Upper lobe of left lung (tissue), 6 donors: Measurements from ENCODE around the gene MBNL2. TPM values are rescaled to one million over a fixed set of nuclear protein-coding genes. Genes with fewer than 3 reads are reported as not detected.

Source experiments
- ATAC-seq, 2 donors: fragments of 200-7000 bp; cut with Tn5 transposase; one replicate each; pipeline ENCODE4 v1.9.1; 2022; ENCODE audit warnings: mild to moderate bottlenecking in 2 of 2, moderate library complexity in 2 of 2; ENCODE audit not compliant: low FRiP score in 2 of 2
- DNase-seq, 2 donors: peaks; one replicate each; pipeline ENCODE4 v3.0.0-alpha.2; 2019 to 2020
- H3K27ac ChIP-seq, 4 donors: fragments of 200-600 bp; sonication (generic); one replicate each; pipeline ENCODE4 v1.5.1; 2016 to 2019
- H3K27me3 ChIP-seq, 4 donors: fragments of 200-600 bp; sonication (generic); one replicate each; pipeline ENCODE4 v1.5.1; 2017 to 2019
- H3K36me3 ChIP-seq, 4 donors: fragments of 200-600 bp; sonication (generic); one replicate each; pipeline ENCODE4 v1.5.1; 2016 to 2019
- H3K4me1 ChIP-seq, 4 donors: fragments of 200-600 bp; sonication (generic); one replicate each; pipeline ENCODE4 v1.5.1; 2018 to 2019
- H3K4me3 ChIP-seq, 4 donors: fragments of 200-600 bp; sonication (generic); one replicate each; pipeline ENCODE4 v1.5.1; 2017 to 2019; ENCODE audit warnings: mild to moderate bottlenecking in 2 of 4, moderate library complexity in 1 of 4
- H3K9me3 ChIP-seq, 4 donors: fragments of 200-600 bp; sonication (generic); one replicate each; pipeline ENCODE4 v1.5.1; 2018 to 2019
- CTCF ChIP-seq, 6 experiments: fragments of 450-650 bp in 4 of 6; fragments of 200-600 bp in 2 of 6; sonication (generic) in 2 of 6; IDR thresholded peaks; one replicate each; pipeline ENCODE4 v1.5.1; 2016 to 2019; ENCODE audit warnings: antibody characterized with exemption in 6 of 6
- EP300 ChIP-seq, 4 donors: sonication (generic); formaldehyde crosslinking; IDR thresholded peaks; one replicate each; pipeline ENCODE4 v1.5.1; 2017; ENCODE audit warnings: antibody characterized with exemption in 4 of 4, control low read depth in 2 of 4
- POLR2A ChIP-seq, 4 donors: fragments of 450-650 bp; IDR thresholded peaks; one replicate each; pipeline ENCODE4 v1.5.1; 2016 to 2017; ENCODE audit warnings: antibody characterized with exemption in 4 of 4, mild to moderate bottlenecking in 2 of 4
- POLR2AphosphoS5 ChIP-seq, 2 donors: sonication (generic); formaldehyde crosslinking; IDR thresholded peaks; one replicate each; pipeline ENCODE4 v1.5.1; 2017; ENCODE audit warnings: antibody characterized with exemption in 2 of 2
- WGBS, 2 donors: methylation state at CpG; one replicate each; pipeline ENCODE4 v1.1.5; 2017 to 2018; 5-methylcytosine and 5-hydroxymethylcytosine counted together
- total RNA-seq, 6 donors: library from RNA; depleted of rRNA in 4 of 6; stranded (reverse); fragments of >200 nt in 4 of 6; gene quantifications; one replicate each; pipeline versions ENCODE4 v1.1.0 to v1.2.1, GENCODE V29; 2016 to 2021
- donor health status: DM: no; HTN: no; CAD: no; lungs with moderate emphysema.
- donor health status: DM: no; HTN: yes; CAD: no; lungs with severe emphysema.

Gene MBNL2
- total RNA-seq, 6 donors from 2014 or later: 40.9 to 78.4 (median 51.3) TPM

DNA sequence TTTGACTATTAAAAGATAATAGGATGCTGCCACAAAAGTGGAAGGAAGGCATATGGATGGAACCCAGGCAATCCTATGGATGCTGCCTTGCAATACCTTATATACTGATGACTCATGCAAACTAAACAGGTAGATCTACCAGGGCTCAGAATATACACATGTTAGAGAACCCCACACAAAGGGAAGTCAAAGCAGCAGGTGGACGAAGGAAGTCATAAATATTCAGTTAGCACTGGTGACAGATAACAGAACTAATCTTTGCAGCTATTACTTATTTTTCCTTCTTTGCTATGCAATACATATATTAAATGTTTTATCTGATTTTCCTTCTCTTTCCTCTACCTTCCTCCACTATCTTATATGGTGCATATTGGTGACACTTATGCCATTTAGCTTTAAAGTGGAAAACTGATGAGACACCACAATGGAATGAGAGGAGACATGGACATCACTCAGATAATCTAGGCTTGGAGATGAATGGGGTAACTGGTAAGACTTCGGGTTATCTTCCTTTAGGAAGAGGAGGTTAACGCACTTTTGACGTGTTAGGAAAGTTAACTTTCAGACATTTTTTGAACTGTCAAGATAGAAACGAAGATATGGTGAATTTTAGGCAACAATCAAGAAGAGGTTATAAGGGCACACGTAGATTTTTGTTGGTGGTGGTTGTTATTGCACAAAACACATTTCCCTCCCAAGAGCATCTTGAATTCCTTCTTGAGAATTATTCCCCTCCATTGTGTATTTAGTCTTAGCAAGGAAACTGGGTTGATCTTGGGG is 39.8 kb upstream of the MBNL2 start:
- H3K36me3 ChIP-seq: no peaks in the 10 kb centered on the region
- 83 to 84% methylated on average over 6 of the region's 6 CpGs for WGBS, 2 donors
- no peak overlapping the region for H3K4me3 ChIP-seq
- ATAC-seq (no peak), DNase-seq (no peak)
- no peaks in the 10 kb centered on the region for H3K27me3 ChIP-seq
- no peak overlapping the region for H3K27ac ChIP-seq
- TF ChIP-seq CTCF (IDR thresholded peaks at IDR 0.05): no peak
- TF ChIP-seq POLR2A (IDR thresholded peaks at IDR 0.05): no peak
- no peaks in the 10 kb centered on the region for H3K4me1 ChIP-seq
- H3K9me3 ChIP-seq: no peaks in the 10 kb centered on the region

DNA sequence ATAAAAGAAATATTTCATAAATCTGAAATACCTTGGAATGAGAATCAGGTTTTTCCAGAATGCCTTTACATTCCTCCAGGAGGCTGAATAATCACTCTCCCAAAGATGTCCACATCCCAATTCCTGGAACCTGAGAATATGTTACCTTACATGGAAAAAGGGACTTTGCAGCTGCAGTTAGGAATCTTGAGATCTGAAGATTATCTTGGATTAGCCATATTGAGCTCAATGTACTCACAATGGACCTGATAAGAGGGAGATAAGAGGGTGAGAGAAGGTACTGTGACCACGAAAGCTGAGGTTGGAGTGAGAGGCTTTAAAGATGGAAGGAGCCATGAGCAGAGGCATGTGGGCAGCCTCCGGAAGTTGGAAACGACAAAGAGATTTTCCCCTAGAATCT is 36.8 kb upstream of the MBNL2 start:
- WGBS, 2 donors: 87 to 88% methylated on average over 3 of the region's 3 CpGs
- no peak overlapping the region for H3K4me3 ChIP-seq
- no peaks in the 10 kb centered on the region for H3K27me3 ChIP-seq
- no peaks in the 10 kb centered on the region for H3K9me3 ChIP-seq
- TF ChIP-seq POLR2AphosphoS5 (IDR thresholded peaks at IDR 0.05) (no peak), CTCF (IDR thresholded peaks at IDR 0.05) (no peak), POLR2A (IDR thresholded peaks at IDR 0.05) (no peak), EP300 (IDR thresholded peaks at IDR 0.05) (no peak)
- no peak overlapping the region for H3K27ac ChIP-seq
- no peak for ATAC-seq
- H3K36me3 ChIP-seq: no peaks in the 10 kb centered on the region
- no peak for DNase-seq
- peaks cover 0 to 7% (median 0%) of the 10 kb centered on the region in 4 donors for H3K4me1 ChIP-seq

DNA sequence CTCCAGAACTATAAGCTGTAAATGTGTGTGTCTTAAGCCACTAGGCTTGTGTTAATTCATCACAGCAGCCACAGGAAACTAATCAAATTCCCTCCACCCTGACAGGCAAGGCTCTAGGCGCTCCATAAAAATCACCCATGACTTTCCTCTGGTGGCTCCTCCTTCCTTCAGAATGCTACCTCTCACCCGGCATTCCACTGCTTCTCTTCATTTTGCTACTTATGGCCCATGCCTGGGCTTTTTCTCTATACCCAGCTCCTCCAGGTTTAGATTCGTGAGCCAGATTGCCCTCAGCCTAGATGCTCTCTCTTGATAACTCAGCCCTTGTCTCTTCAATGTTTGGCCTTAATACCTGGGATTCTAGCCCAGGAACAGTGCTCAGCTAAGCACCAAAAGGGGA is 36.4 kb upstream of the MBNL2 start:
- H3K36me3 ChIP-seq: no peaks in the 10 kb centered on the region
- no peaks in the 10 kb centered on the region for H3K27me3 ChIP-seq
- ATAC-seq (no peak), DNase-seq (no peak)
- H3K4me3 ChIP-seq: no peak overlapping the region
- H3K4me1 ChIP-seq: peaks cover 0 to 7% (median 0%) of the 10 kb centered on the region in 4 donors
- 90 to 95% methylated on average over 3 of the region's 3 CpGs for whole genome bisulfite sequencing, 2 donors
- H3K27ac ChIP-seq: no peak overlapping the region
- no peak for TF ChIP-seq EP300 (IDR thresholded peaks at IDR 0.05)
- TF ChIP-seq CTCF (IDR thresholded peaks at IDR 0.05): no peak
- TF ChIP-seq POLR2AphosphoS5 (IDR thresholded peaks at IDR 0.05): no peak
- no peak for TF ChIP-seq POLR2A (IDR thresholded peaks at IDR 0.05)
- no peaks in the 10 kb centered on the region for H3K9me3 ChIP-seq

- peaks cover 0 to 15% (median 11%) of the 10 kb centered on the region in 4 donors for H3K4me1 ChIP-seq
- no peaks in the 10 kb centered on the region for H3K27me3 ChIP-seq
- ATAC-seq: no peak
- H3K9me3 ChIP-seq: no peaks in the 10 kb centered on the region
- no peaks in the 10 kb centered on the region for H3K36me3 ChIP-seq
- no peak overlapping the region for H3K4me3 ChIP-seq
- no peak overlapping the region for H3K27ac ChIP-seq
- WGBS, 2 donors: 71 to 73% methylated on average over 8 of the region's 8 CpGs
- DNase-seq: no peak
- TF ChIP-seq CTCF (IDR thresholded peaks at IDR 0.05): no peak
- no peak for TF ChIP-seq POLR2A (IDR thresholded peaks at IDR 0.05)
- TF ChIP-seq POLR2AphosphoS5 (IDR thresholded peaks at IDR 0.05): no peak
- TF ChIP-seq EP300 (IDR thresholded peaks at IDR 0.05): no peak
Measured at GRCh38 chr13:97188207-97188606, 33.9 kb upstream of the MBNL2 start.

GRCh38 chr13:97189928-97190327 is 32.2 kb upstream of the MBNL2 start:
- peak in 1 of 2 donors; percentile 29 for DNase-seq
- Histone ChIP-seq H3K27ac (peak overlapping the region in 2 of 4 donors; percentile 30 to 32), H3K36me3 (no peaks in the 10 kb centered on the region), H3K27me3 (no peaks in the 10 kb centered on the region), H3K4me1 (peaks cover 0 to 25% (median 12%) of the 10 kb centered on the region in 4 donors), H3K4me3 (no peak overlapping the region), H3K9me3 (no peaks in the 10 kb centered on the region)
- 60 to 68% methylated on average over 10 of the region's 10 CpGs for WGBS, 2 donors
- TF ChIP-seq EP300 (IDR thresholded peaks at IDR 0.05) (peak in 1 of 4 donors; percentile 35), CTCF (IDR thresholded peaks at IDR 0.05) (no peak), POLR2A (IDR thresholded peaks at IDR 0.05) (no peak), POLR2AphosphoS5 (IDR thresholded peaks at IDR 0.05) (no peak)
- no peak for ATAC-seq
